Smooth muscle cell (in vitro differentiated cells): Measurements from ENCODE around the gene TMEM151A. TPM values are rescaled to one million over a fixed set of nuclear protein-coding genes. Genes with fewer than 3 reads are reported as not detected.

Experiments
- DNase-seq: peaks from one replicate; lab custom pipeline; 2025; ENCODE audit not compliant: unreplicated experiment; lab: John Stamatoyannopoulos, UW
- H2AFZ ChIP-seq: fragments of 200-600 bp; sonication (generic); 2 replicates; pipeline ENCODE4 v1.6.0; 2016; ENCODE audit warnings: antibody characterized with exemption, low read depth, mild to moderate bottlenecking
- H3F3A ChIP-seq: fragments of 200-600 bp; sonication (generic); 2 replicates; pipeline ENCODE4 v1.6.0; 2017; ENCODE audit warnings: antibody characterized with exemption, low read depth
- H3K27ac ChIP-seq: fragments of 200-600 bp; sonication (generic); 2 replicates; pipeline ENCODE4 v1.5.1; 2016; ENCODE audit warnings: low read depth, mild to moderate bottlenecking
- H3K27me3 ChIP-seq: fragments of 200-600 bp; sonication (generic); 2 replicates; pipeline ENCODE4 v1.6.1; 2016; ENCODE audit warnings: low read depth, mild to moderate bottlenecking
- H3K36me3 ChIP-seq: fragments of 200-600 bp; sonication (generic); 2 replicates; pipeline ENCODE4 v1.5.1; 2016; ENCODE audit warnings: low read depth
- H3K4me1 ChIP-seq: fragments of 200-600 bp; sonication (generic); 2 replicates; pipeline ENCODE4 v1.5.1; 2016; ENCODE audit warnings: low read depth
- H3K4me2 ChIP-seq: fragments of 200-600 bp; sonication (generic); 2 replicates; pipeline ENCODE4 v1.6.0; 2016; ENCODE audit warnings: mild to moderate bottlenecking
- H3K4me3 ChIP-seq: fragments of 200-600 bp; sonication (generic); 2 replicates; pipeline ENCODE4 v1.5.1; 2016; ENCODE audit warnings: mild to moderate bottlenecking
- H3K79me2 ChIP-seq: fragments of 200-600 bp; sonication (generic); 2 replicates; pipeline ENCODE4 v1.6.0; 2016; ENCODE audit warnings: low read depth, mild to moderate bottlenecking
- H3K9ac ChIP-seq: fragments of 200-600 bp; sonication (generic); 2 replicates; pipeline ENCODE4 v1.6.0; 2016; ENCODE audit warnings: low read depth
- H3K9me3 ChIP-seq: fragments of 200-600 bp; sonication (generic); replicated peaks from 2 replicates; pipeline ENCODE4 v1.5.1; 2016; ENCODE audit warnings: low read depth
- H4K20me1 ChIP-seq: fragments of 200-600 bp; sonication (generic); 2 replicates; pipeline ENCODE4 v1.6.0; 2016; ENCODE audit warnings: low read depth
- WGBS: methylation state at CpG from one replicate; pipeline ENCODE4 v1.1.7; 2016; ENCODE audit warnings: low lambda C conversion rate; 5-methylcytosine and 5-hydroxymethylcytosine counted together
- polyA plus RNA-seq: library from polyadenylated mRNA; unstranded; fragments of >200 nt; fragmentation: Nextera tagmentation; extraction: Ambion mirVana; gene quantifications from 2 replicates; pipeline ENCODE4 v1.2.1, GENCODE V29; 2016
- total RNA-seq: library from RNA; depleted of rRNA; stranded (reverse); fragments of >200 nt; gene quantifications from 2 replicates; pipeline ENCODE4 v1.2.3, GENCODE V29; 2014
- TF ChIP-seq, protein P1 (sequence below): fragments of 200-600 bp; sonication (generic); IDR thresholded peaks from 2 replicates; pipeline ENCODE4 v1.5.1; 2017; ENCODE audit warnings: borderline replicate concordance, mild to moderate bottlenecking, antibody characterized with exemption; ENCODE audit not compliant: insufficient read depth, poor library complexity, severe bottlenecking

Gene TMEM151A
- total RNA-seq = 0.18 TPM in 1 of 2 replicates, not detected in the other
- polyA plus RNA-seq = 0.13 and 0.64 TPM in 2 replicates

DNA sequence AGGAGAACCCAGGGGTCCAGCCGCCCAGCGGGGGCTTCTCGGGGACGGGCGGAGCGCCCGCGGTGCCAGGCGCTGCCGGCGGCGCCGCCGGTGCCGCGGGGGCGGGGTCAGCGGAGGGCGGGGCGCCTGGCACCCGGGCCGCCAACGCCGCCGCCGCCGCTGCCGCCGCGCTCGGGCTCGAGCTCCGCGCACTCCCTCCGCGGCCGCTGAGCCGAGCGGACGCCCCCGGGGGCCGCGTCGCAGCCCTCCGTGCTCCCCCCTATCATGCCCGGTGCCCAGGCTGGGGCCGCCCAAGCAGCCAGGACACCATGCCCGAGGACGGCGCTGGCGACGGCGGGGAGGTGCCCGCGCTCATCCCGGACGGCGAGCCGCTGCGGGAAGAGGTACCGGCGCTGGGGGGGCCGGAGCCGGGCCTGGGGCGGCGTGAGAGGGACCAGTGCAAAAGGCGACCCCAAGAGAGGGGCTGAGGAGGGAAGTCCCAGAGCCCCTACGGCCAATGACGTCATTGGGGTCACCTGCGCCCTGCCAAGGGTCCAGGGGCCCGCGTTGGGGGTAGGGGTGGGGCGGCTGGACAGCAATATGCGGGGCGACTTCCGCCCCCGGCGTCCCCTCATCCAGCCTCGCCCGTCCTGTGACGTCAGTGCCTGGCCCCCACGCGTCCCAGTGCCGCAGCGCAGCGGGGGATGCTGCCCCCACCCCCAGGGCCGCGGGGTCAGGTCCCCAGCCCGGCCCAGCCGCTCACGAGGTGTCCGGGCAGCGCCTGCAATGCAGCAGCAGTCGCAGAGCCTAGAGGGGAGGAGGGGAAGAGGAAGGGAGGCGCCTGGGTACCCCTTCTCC is at the start of gene TMEM151A:
Gene TMEM151A (plus strand): TSS at position 189 of the 837 bp plus-strand sequence. CDS start 120 bp downstream, at position 309.
- Histone ChIP-seq H3K27ac (no peak within 1 kb of the TSS), H2AFZ (no peak within 1 kb of the TSS), H3K36me3 (no peaks in the 10 kb centered on the region), H3K79me2 (peaks cover 17% of the 10 kb centered on the region), H3K27me3 (peaks cover 35% of the 10 kb centered on the region), H3K4me1 (peaks cover 15% of the 10 kb centered on the region), H3K9ac (no peak within 1 kb of the TSS), H3K4me3 (peak within 1 kb of the TSS; percentile 45), H3F3A (no peaks in the 10 kb centered on the region), H3K9me3 (no peaks in the 10 kb centered on the region), H4K20me1 (peaks cover 10% of the 10 kb centered on the region), H3K4me2 (peak within 1 kb of the TSS; percentile 84)
- WGBS = 8% methylated on average over 44 of the region's 95 CpGs
- TF ChIP-seq, protein P1, sequence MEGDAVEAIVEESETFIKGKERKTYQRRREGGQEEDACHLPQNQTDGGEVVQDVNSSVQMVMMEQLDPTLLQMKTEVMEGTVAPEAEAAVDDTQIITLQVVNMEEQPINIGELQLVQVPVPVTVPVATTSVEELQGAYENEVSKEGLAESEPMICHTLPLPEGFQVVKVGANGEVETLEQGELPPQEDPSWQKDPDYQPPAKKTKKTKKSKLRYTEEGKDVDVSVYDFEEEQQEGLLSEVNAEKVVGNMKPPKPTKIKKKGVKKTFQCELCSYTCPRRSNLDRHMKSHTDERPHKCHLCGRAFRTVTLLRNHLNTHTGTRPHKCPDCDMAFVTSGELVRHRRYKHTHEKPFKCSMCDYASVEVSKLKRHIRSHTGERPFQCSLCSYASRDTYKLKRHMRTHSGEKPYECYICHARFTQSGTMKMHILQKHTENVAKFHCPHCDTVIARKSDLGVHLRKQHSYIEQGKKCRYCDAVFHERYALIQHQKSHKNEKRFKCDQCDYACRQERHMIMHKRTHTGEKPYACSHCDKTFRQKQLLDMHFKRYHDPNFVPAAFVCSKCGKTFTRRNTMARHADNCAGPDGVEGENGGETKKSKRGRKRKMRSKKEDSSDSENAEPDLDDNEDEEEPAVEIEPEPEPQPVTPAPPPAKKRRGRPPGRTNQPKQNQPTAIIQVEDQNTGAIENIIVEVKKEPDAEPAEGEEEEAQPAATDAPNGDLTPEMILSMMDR = no peak
- DNase-seq = no peak

DNA sequence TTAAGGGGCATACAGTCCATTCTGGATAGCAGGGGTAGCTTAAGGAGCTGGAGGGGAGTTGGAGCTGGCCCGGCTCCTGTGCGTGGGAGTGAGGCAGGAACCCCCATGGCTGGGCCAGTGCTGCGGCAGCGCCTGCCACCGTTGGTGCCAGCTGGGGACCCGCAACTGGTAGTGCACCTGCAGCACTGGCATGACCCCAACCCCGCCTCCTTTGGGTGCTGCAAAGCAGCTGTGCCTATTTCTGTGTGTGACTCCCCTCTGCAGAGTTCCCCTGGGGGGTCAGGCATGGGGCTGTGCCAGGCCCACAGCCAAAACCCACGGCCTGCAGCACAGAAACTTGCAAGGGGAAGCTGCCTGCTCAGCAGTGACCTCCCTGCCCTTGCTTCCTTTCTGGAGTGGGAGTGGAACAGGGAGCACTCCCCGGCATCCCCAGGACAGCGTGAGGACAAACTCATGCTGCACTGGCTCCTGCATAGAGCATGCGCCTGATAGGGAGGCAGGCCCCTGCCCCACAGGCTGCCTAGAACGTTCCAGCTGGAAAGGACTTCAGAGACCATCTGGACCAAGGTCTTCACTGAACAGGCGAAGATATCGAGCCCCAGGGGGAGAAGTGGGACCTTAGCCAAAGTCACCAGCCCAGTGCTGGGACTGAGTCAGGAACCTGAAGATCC is 49.5 kb upstream of the TMEM151A start:
- H3K27ac ChIP-seq = no peak overlapping the region
- no peak for DNase-seq
- no peaks in the 10 kb centered on the region for H3K4me1 ChIP-seq
- H3F3A ChIP-seq = no peaks in the 10 kb centered on the region
- no peaks in the 10 kb centered on the region for H3K36me3 ChIP-seq
- no peak overlapping the region for H2AFZ ChIP-seq
- H3K9me3 ChIP-seq = no peaks in the 10 kb centered on the region
- TF ChIP-seq, protein P1 = no peak
- no peak overlapping the region for H3K4me2 ChIP-seq
- no peaks in the 10 kb centered on the region for H3K27me3 ChIP-seq
- H4K20me1 ChIP-seq = no peaks in the 10 kb centered on the region
- H3K4me3 ChIP-seq = no peak overlapping the region
- H3K79me2 ChIP-seq = no peaks in the 10 kb centered on the region
- 95% methylated on average over 14 of the region's 14 CpGs for WGBS
- no peak overlapping the region for H3K9ac ChIP-seq

DNA sequence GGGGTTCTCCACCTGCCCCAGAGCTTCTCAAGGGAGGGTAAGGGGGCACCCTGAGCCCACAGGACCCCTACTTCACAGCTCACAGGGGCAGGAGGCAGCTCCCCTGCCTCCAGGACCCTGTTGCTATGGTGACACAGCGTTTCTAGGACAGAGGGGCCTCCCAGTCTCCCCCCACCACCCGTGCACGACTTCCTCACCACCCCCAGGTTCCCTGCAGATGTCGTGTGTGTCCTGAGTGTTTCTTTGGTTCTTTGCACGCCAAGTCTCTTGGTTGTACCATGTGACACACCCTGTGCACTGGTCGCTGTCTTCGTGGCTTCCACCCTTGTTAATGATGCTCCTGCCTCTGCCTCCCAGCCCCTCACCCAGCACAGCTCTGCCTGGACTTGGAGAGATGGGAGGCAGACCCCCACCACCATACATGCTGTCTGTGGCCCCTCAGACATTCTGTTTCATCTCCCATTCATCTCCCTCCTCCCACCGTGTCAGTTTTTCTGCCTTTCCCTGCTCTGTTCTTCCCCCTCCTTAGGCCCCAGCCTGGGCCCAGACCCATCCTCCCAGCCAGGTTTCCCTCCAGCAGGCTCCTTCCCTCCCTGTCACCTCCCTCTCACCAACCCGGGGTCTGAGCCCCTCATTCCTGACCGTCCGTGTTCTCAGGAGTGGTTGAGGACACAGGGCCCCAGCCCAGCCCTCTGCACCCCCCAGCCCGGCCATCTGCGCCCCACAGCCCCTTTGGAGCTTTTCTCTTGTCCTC is 47.7 kb upstream of the TMEM151A start:
- Histone ChIP-seq H3K79me2 (no peaks in the 10 kb centered on the region), H4K20me1 (peaks cover 8% of the 10 kb centered on the region), H3K9me3 (no peaks in the 10 kb centered on the region), H3K9ac (no peak overlapping the region), H3K4me3 (no peak overlapping the region), H3K4me1 (no peaks in the 10 kb centered on the region), H3K27me3 (no peaks in the 10 kb centered on the region), H2AFZ (no peak overlapping the region), H3K27ac (no peak overlapping the region), H3K4me2 (no peak overlapping the region), H3K36me3 (no peaks in the 10 kb centered on the region), H3F3A (peaks cover 5% of the 10 kb centered on the region)
- 89% methylated on average over 13 of the region's 13 CpGs for WGBS
- no peak for DNase-seq
- TF ChIP-seq, protein P1 = no peak
